AG09309 (cell line): ENCODE data around the gene EEA1.
A peak's percentile ranks its signal among the peaks of the same experiment; 100 is the strongest.
"Not testable (repeated sequence)": the region's sequence is repeated elsewhere in the genome, so short reads cannot be mapped to it uniquely, and the experiment has no call there.

Experiments
- DNase-seq: peaks from one replicate; pipeline ENCODE4 v3.0.0-alpha.2; 2010; ENCODE audit warnings: low read depth
- H3K4me3 ChIP-seq: 2 replicates; pipeline ENCODE4 v1.5.1; 2011; ENCODE audit warnings: mild to moderate bottlenecking, low read depth, low read length, moderate library complexity; ENCODE audit not compliant: control insufficient read depth
- TF ChIP-seq, protein P1 (sequence below): IDR thresholded peaks from 2 replicates; pipeline ENCODE4 v1.5.1; 2011; ENCODE audit warnings: mild to moderate bottlenecking, low read depth, low read length, inconsistent platforms; ENCODE audit not compliant: insufficient read depth, control insufficient read depth; ENCODE audit errors: missing control alignments

Gene EEA1

GRCh38 chr12:92968176-92968813 lies 39.2 kb upstream of the EEA1 start:
- no peak overlapping the region for H3K4me3 ChIP-seq
- TF ChIP-seq, protein P1, sequence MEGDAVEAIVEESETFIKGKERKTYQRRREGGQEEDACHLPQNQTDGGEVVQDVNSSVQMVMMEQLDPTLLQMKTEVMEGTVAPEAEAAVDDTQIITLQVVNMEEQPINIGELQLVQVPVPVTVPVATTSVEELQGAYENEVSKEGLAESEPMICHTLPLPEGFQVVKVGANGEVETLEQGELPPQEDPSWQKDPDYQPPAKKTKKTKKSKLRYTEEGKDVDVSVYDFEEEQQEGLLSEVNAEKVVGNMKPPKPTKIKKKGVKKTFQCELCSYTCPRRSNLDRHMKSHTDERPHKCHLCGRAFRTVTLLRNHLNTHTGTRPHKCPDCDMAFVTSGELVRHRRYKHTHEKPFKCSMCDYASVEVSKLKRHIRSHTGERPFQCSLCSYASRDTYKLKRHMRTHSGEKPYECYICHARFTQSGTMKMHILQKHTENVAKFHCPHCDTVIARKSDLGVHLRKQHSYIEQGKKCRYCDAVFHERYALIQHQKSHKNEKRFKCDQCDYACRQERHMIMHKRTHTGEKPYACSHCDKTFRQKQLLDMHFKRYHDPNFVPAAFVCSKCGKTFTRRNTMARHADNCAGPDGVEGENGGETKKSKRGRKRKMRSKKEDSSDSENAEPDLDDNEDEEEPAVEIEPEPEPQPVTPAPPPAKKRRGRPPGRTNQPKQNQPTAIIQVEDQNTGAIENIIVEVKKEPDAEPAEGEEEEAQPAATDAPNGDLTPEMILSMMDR, result no peak
- no peak for DNase-seq

DNA sequence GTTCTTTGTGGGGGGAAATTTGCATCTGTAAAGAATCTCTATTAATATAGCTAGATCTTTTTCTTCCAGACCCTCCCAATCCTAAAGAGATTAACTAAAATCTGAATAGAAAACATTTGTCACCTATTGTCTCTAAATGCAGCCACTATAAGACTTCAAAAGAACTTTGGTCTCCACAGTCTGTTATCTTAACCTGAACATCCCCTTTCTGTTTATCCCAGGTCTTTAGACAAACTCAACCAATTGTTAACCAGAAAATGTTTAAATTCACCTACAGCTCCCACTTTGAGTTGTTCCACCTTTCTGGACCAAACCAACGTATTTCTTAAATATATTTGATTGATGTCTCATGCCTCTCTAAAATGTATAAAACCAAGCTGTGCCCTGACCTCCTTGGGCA lies 35.3 kb upstream of the EEA1 start:
- DNase-seq, H3K4me3 ChIP-seq: not testable (repeated sequence)

DNA sequence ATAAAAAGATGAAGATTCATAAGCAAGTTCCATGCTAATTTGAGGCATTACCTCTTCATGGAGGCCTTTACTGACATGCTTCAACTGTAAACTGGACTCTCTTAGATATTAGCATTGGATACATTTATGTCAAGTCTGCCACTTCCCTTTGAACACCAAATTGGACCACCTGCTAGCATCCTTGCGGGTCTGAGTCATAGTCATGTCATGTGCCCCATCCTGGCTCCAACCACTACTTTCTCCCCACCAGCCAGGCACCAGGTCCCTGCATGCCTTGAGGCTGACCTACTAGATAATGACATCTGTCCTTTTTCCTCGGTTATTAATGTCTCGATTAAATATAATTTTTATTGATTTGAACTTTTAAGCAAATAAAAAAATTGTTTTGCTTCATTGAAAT lies 32.9 kb upstream of the EEA1 start:
- H3K4me3 ChIP-seq, result no peak overlapping the region
- DNase-seq, result no peak
- TF ChIP-seq, protein P1, result no peak

GRCh38 chr12:92955997-92956663 lies 27.0 kb upstream of the EEA1 start:
- TF ChIP-seq, protein P1, result no peak
- no peak overlapping the region for H3K4me3 ChIP-seq
- DNase-seq, result peak; percentile 69

DNA sequence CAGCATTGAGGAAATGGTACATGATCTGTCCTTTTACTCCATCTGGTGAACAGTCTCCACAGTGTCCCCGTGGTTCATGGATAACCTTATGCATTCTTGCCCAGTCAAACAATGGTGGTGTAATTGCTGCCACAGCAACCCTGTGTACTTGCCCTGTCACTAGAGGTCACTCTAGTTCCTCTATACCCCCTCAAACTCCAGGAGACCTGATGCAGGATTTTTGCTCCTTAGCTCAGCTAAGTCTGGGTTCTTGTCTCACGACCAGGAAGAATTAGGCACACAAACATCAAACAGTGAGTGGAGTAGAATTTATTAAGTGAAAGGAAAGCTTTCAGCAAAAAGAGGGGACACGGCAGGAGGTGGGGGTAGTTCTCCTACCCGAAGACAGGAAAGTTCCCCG lies 24.7 kb upstream of the EEA1 start:
- TF ChIP-seq, protein P1, result no peak
- DNase-seq, result no peak
- H3K4me3 ChIP-seq, result no peak overlapping the region

DNA sequence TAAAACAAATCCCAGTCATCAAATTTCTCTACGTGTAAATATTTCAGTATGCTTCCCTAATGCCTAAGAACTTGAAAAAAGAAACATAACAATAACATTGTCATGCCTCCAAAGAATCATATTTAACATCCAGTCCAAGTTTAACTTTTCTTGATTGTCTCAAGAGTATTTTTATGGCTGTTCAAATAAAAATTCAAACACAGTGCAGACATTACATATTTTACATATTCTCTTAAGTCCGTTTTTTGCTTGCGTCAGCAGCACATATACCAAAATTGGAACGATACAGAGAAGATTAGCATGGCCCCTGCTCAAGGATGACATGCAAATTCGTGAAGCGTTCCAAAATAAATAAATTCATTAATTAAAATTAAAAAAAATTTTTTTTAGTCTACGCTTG lies 23.3 kb upstream of the EEA1 start:
- TF ChIP-seq, protein P1, result no peak
- H3K4me3 ChIP-seq, result no peak overlapping the region
- DNase-seq, result no peak

GRCh38 chr12:92951006-92951405 lies 21.9 kb upstream of the EEA1 start:
- DNase-seq, result no peak
- no peak overlapping the region for H3K4me3 ChIP-seq
- TF ChIP-seq, protein P1, result no peak
